Astrocyte (in vitro differentiated cells and primary cell): Measurements from ENCODE around the gene LINC00305. TPM values are rescaled to one million over a fixed set of nuclear protein-coding genes. Genes with fewer than 3 reads are reported as not detected.

Experiments used
- DNase-seq: peaks from one replicate; pipeline ENCODE4 v3.0.0-alpha.2; 2010; ENCODE audit warnings: low read depth
- FAIRE-seq: peaks from 2 replicates; lab custom pipeline; 2011; peaks lifted over from hg19 to GRCh38; lab: Jason Lieb, UNC
- H2AFZ ChIP-seq: 2 replicates; pipeline ENCODE4 v1.6.0; 2012; ENCODE audit warnings: low read depth, low read length, inconsistent platforms
- H3K27ac ChIP-seq: 2 replicates; pipeline ENCODE4 v1.5.1; 2011; ENCODE audit warnings: low read depth, low read length, inconsistent platforms
- H3K27me3 ChIP-seq: 2 replicates; pipeline ENCODE4 v1.6.0; 2011; ENCODE audit warnings: low read length, inconsistent platforms; ENCODE audit not compliant: insufficient read depth
- H3K36me3 ChIP-seq: 2 replicates; pipeline ENCODE4 v1.5.1; 2011; ENCODE audit warnings: low read length, inconsistent platforms; ENCODE audit not compliant: insufficient read depth
- H3K4me1 ChIP-seq: 2 replicates; pipeline ENCODE4 v1.5.1; 2011; ENCODE audit warnings: low read length, inconsistent platforms; ENCODE audit not compliant: insufficient read depth
- H3K4me2 ChIP-seq: 2 replicates; pipeline ENCODE4 v1.6.0; 2012; ENCODE audit warnings: low read length, inconsistent platforms
- H3K4me3 ChIP-seq: 2 replicates; pipeline ENCODE4 v1.5.1; 2011; ENCODE audit warnings: low read depth, mild to moderate bottlenecking, low read length, inconsistent platforms; ENCODE audit not compliant: insufficient read depth
- H3K79me2 ChIP-seq: 2 replicates; pipeline ENCODE4 v1.6.0; 2012; ENCODE audit warnings: mild to moderate bottlenecking, low read length, inconsistent platforms; ENCODE audit not compliant: insufficient read depth
- H3K9ac ChIP-seq: 2 replicates; pipeline ENCODE4 v1.6.0; 2012; ENCODE audit warnings: mild to moderate bottlenecking, low read length, inconsistent platforms
- H3K9me3 ChIP-seq: 2 replicates; pipeline ENCODE4 v1.5.1; 2012; ENCODE audit warnings: low read depth, mild to moderate bottlenecking, low read length, inconsistent platforms; ENCODE audit not compliant: insufficient read depth
- H4K20me1 ChIP-seq: 2 replicates; pipeline ENCODE4 v1.6.0; 2012; ENCODE audit warnings: low read length, inconsistent platforms; ENCODE audit not compliant: insufficient read depth
- H3K27ac Mint-ChIP-seq: one replicate; pipeline ENCODE4 v1.8.0; 2021; ENCODE audit warnings: mild to moderate bottlenecking, mixed read lengths; ENCODE audit not compliant: unreplicated experiment
- H3K27me3 Mint-ChIP-seq: one replicate; pipeline ENCODE4 v1.8.0; 2021; ENCODE audit warnings: low read depth, mixed read lengths; ENCODE audit not compliant: unreplicated experiment
- H3K36me3 Mint-ChIP-seq: one replicate; pipeline ENCODE4 v1.8.0; 2021; ENCODE audit warnings: low read depth, mixed read lengths; ENCODE audit not compliant: unreplicated experiment
- H3K4me1 Mint-ChIP-seq: one replicate; pipeline ENCODE4 v1.8.0; 2021; ENCODE audit warnings: low read depth, mixed read lengths; ENCODE audit not compliant: unreplicated experiment
- H3K4me3 Mint-ChIP-seq: one replicate; pipeline ENCODE4 v1.8.0; 2021; ENCODE audit warnings: mild to moderate bottlenecking, moderate library complexity, mixed read lengths; ENCODE audit not compliant: unreplicated experiment
- H3K9me3 Mint-ChIP-seq: one replicate; pipeline ENCODE4 v1.8.0; 2021; ENCODE audit warnings: mild to moderate bottlenecking, mixed read lengths; ENCODE audit not compliant: unreplicated experiment
- CTCF ChIP-seq: IDR thresholded peaks from 2 replicates; pipeline ENCODE4 v1.5.1; 2011; ENCODE audit warnings: low read depth, mild to moderate bottlenecking, inconsistent platforms, low read length, moderate library complexity; ENCODE audit not compliant: insufficient read depth
- EZH2 ChIP-seq: IDR thresholded peaks from 2 replicates; pipeline ENCODE4 v1.6.1; 2012; ENCODE audit warnings: mild to moderate bottlenecking, low read length, inconsistent platforms; ENCODE audit not compliant: insufficient read depth
- total RNA-seq: library from RNA; stranded (reverse); gene quantifications from 2 replicates; pipeline ENCODE4 v1.2.1, GENCODE V29; 2021

Gene LINC00305
- total RNA-seq, 1 donor from 2014 or later = not detected

GRCh38 chr18:64031411-64031810 lies 117.5 kb downstream of the LINC00305 start:
- Mint-ChIP-seq H3K9me3 (no peaks in the 10 kb centered on the region), H3K4me3 (no peak overlapping the region), H3K27me3 (peaks cover 5% of the 10 kb centered on the region), H3K36me3 (no peaks in the 10 kb centered on the region), H3K27ac (no peak overlapping the region), H3K4me1 (no peaks in the 10 kb centered on the region)
- Histone ChIP-seq H3K4me2 (no peak overlapping the region), H3K27ac (no peak overlapping the region), H3K79me2 (no peaks in the 10 kb centered on the region), H2AFZ (no peak overlapping the region), H3K9ac (no peak overlapping the region), H3K27me3 (no peaks in the 10 kb centered on the region), H3K4me1 (no peaks in the 10 kb centered on the region), H3K9me3 (no peaks in the 10 kb centered on the region), H3K36me3 (no peaks in the 10 kb centered on the region), H3K4me3 (no peak overlapping the region), H4K20me1 (no peaks in the 10 kb centered on the region)
- DNase-seq (no peak), FAIRE-seq (no peak)
- no peak for TF ChIP-seq EZH2
- no peak for TF ChIP-seq CTCF

Other genes with a start within 250 kb of the LINC00305 start
- not detected in 2 replicates for gene SERPINB10, start 241.1 kb downstream of the LINC00305 start, total RNA-seq
- gene HMSD, start 199.8 kb downstream of the LINC00305 start, total RNA-seq = 1.0 TPM in 1 of 2 replicates, not detected in the other
- 13.1 and 14.1 TPM in 2 replicates for gene SERPINB8, start 179.0 kb downstream of the LINC00305 start, total RNA-seq